ENCODE measurements around the gene PPAN.

The PPAN gene

DNA sequence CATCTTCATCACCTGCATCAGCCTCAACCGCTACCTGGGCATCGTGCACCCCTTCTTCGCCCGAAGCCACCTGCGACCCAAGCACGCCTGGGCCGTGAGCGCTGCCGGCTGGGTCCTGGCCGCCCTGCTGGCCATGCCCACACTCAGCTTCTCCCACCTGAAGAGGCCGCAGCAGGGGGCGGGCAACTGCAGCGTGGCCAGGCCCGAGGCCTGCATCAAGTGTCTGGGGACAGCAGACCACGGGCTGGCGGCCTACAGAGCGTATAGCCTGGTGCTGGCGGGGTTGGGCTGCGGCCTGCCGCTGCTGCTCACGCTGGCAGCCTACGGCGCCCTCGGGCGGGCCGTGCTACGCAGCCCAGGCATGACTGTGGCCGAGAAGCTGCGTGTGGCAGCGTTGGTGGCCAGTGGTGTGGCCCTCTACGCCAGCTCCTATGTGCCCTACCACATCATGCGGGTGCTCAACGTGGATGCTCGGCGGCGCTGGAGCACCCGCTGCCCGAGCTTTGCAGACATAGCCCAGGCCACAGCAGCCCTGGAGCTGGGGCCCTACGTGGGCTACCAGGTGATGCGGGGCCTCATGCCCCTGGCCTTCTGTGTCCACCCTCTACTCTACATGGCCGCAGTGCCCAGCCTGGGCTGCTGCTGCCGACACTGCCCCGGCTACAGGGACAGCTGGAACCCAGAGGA lies 7.9 kb downstream of the PPAN start:
- peaks cover 14% of the 10 kb centered on the region; the same call in 1 of the 2 replicates for H3F3A ChIP-seq (ENCODE audit: insufficient read depth, low read length)
- no peaks in the 10 kb centered on the region for H3K9me3 ChIP-seq (ENCODE audit: low read length)
- peak overlapping the region; percentile 89 for H3K27ac ChIP-seq (ENCODE audit: low read depth, low read length, poor library complexity, severe bottlenecking)
- no peak overlapping the region; the same call in 1 of the 2 replicates for H3K9ac ChIP-seq (ENCODE audit: low read length)
- no peak overlapping the region for H3K4me3 ChIP-seq (ENCODE audit: low read depth, low read length, poor library complexity, severe bottlenecking)
- H3K79me2 ChIP-seq (ENCODE audit: insufficient read depth, low read length): peaks cover 5% of the 10 kb centered on the region
- H3K27me3 ChIP-seq (ENCODE audit: insufficient read depth, low read length): no peaks in the 10 kb centered on the region
- no peak overlapping the region for H2AFZ ChIP-seq (ENCODE audit: low read length)
- peaks cover 67% of the 10 kb centered on the region for H3K4me1 ChIP-seq (ENCODE audit: insufficient read depth, low read length, severe bottlenecking)
- H4K20me1 ChIP-seq (ENCODE audit: insufficient read depth, low read length): no peaks in the 10 kb centered on the region
- H3K4me2 ChIP-seq (ENCODE audit: low read length): peak overlapping the region; percentile 31; the same call in 1 of the 2 replicates
- H3K36me3 ChIP-seq (ENCODE audit: insufficient read depth, low read length): peaks cover 81% of the 10 kb centered on the region
- no peak for TF ChIP-seq EZH2 (IDR thresholded peaks at IDR 0.05; ENCODE audit: borderline replicate concordance, low read length)
- TF ChIP-seq, protein P1, sequence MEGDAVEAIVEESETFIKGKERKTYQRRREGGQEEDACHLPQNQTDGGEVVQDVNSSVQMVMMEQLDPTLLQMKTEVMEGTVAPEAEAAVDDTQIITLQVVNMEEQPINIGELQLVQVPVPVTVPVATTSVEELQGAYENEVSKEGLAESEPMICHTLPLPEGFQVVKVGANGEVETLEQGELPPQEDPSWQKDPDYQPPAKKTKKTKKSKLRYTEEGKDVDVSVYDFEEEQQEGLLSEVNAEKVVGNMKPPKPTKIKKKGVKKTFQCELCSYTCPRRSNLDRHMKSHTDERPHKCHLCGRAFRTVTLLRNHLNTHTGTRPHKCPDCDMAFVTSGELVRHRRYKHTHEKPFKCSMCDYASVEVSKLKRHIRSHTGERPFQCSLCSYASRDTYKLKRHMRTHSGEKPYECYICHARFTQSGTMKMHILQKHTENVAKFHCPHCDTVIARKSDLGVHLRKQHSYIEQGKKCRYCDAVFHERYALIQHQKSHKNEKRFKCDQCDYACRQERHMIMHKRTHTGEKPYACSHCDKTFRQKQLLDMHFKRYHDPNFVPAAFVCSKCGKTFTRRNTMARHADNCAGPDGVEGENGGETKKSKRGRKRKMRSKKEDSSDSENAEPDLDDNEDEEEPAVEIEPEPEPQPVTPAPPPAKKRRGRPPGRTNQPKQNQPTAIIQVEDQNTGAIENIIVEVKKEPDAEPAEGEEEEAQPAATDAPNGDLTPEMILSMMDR (IDR thresholded peaks at IDR 0.05; ENCODE audit: low read length): peak; percentile 20; the same call in 1 of the 2 replicates
- no peaks in the 10 kb centered on the region for H3K9me2 ChIP-seq (ENCODE audit: low read depth, low read length)

GRCh38 chr19:10114651-10115391 lies 8.7 kb downstream of the PPAN start:
- H3K36me3 ChIP-seq (ENCODE audit: insufficient read depth, low read length): peaks cover 77% of the 10 kb centered on the region
- H3K27ac ChIP-seq (ENCODE audit: low read depth, low read length, poor library complexity, severe bottlenecking): peak overlapping the region; percentile 89
- no peak overlapping the region; the same call in 1 of the 2 replicates for H3K4me2 ChIP-seq (ENCODE audit: low read length)

GRCh38 chr19:10115392-10116084 lies 9.4 kb downstream of the PPAN start:
- Histone ChIP-seq H3K4me2 (ENCODE audit: low read length) (no peak overlapping the region), H2AFZ (ENCODE audit: low read length) (no peak overlapping the region), H3F3A (ENCODE audit: insufficient read depth, low read length) (peaks cover 14% of the 10 kb centered on the region; the same call in 1 of the 2 replicates), H3K27me3 (ENCODE audit: insufficient read depth, low read length) (no peaks in the 10 kb centered on the region), H3K27ac (ENCODE audit: low read depth, low read length, poor library complexity, severe bottlenecking) (no peak overlapping the region), H4K20me1 (ENCODE audit: insufficient read depth, low read length) (no peaks in the 10 kb centered on the region), H3K79me2 (ENCODE audit: insufficient read depth, low read length) (peaks cover 8% of the 10 kb centered on the region), H3K9me3 (ENCODE audit: low read length) (no peaks in the 10 kb centered on the region), H3K4me1 (ENCODE audit: insufficient read depth, low read length, severe bottlenecking) (peaks cover 55% of the 10 kb centered on the region), H3K4me3 (ENCODE audit: low read depth, low read length, poor library complexity, severe bottlenecking) (no peak overlapping the region), H3K36me3 (ENCODE audit: insufficient read depth, low read length) (peaks cover 70% of the 10 kb centered on the region), H3K9me2 (ENCODE audit: low read depth, low read length) (no peaks in the 10 kb centered on the region), H3K9ac (ENCODE audit: low read length) (no peak overlapping the region)
- TF ChIP-seq, protein P1 (IDR thresholded peaks at IDR 0.05; ENCODE audit: low read length): no peak
- no peak for TF ChIP-seq EZH2 (IDR thresholded peaks at IDR 0.05; ENCODE audit: borderline replicate concordance, low read length)

More at GRCh38 chr19:10114651-10115391, 8.7 kb downstream of the PPAN start:
- Histone ChIP-seq H3K9me3 (ENCODE audit: low read length) (no peaks in the 10 kb centered on the region), H4K20me1 (ENCODE audit: insufficient read depth, low read length) (no peaks in the 10 kb centered on the region), H3F3A (ENCODE audit: insufficient read depth, low read length) (peaks cover 14% of the 10 kb centered on the region; the same call in 1 of the 2 replicates), H3K4me3 (ENCODE audit: low read depth, low read length, poor library complexity, severe bottlenecking) (no peak overlapping the region), H3K4me1 (ENCODE audit: insufficient read depth, low read length, severe bottlenecking) (peaks cover 62% of the 10 kb centered on the region), H2AFZ (ENCODE audit: low read length) (no peak overlapping the region), H3K27me3 (ENCODE audit: insufficient read depth, low read length) (no peaks in the 10 kb centered on the region), H3K79me2 (ENCODE audit: insufficient read depth, low read length) (peaks cover 8% of the 10 kb centered on the region), H3K9ac (ENCODE audit: low read length) (no peak overlapping the region; the same call in 1 of the 2 replicates), H3K9me2 (ENCODE audit: low read depth, low read length) (no peaks in the 10 kb centered on the region)
- TF ChIP-seq EZH2 (IDR thresholded peaks at IDR 0.05; ENCODE audit: borderline replicate concordance, low read length): no peak
- TF ChIP-seq, protein P1 (IDR thresholded peaks at IDR 0.05; ENCODE audit: low read length): no peak

Measured in OCI-LY1 (cell line).